GM19395 (cell line): Measurements from ENCODE around the gene KCNN3.
A peak's percentile ranks its signal among the peaks of the same experiment; 100 is the strongest.
"Not testable (repeated sequence)": the region's sequence is repeated elsewhere in the genome, so short reads cannot be mapped to it uniquely, and the experiment has no call there.

ENCODE experiments used
- ATAC-seq: cut with Tn5 transposase; IDR thresholded peaks from one replicate; pipeline ENCODE4 v1.9.1; 2021; ENCODE audit warnings: mild to moderate bottlenecking, moderate library complexity; ENCODE audit not compliant: unreplicated experiment

Gene KCNN3

DNA sequence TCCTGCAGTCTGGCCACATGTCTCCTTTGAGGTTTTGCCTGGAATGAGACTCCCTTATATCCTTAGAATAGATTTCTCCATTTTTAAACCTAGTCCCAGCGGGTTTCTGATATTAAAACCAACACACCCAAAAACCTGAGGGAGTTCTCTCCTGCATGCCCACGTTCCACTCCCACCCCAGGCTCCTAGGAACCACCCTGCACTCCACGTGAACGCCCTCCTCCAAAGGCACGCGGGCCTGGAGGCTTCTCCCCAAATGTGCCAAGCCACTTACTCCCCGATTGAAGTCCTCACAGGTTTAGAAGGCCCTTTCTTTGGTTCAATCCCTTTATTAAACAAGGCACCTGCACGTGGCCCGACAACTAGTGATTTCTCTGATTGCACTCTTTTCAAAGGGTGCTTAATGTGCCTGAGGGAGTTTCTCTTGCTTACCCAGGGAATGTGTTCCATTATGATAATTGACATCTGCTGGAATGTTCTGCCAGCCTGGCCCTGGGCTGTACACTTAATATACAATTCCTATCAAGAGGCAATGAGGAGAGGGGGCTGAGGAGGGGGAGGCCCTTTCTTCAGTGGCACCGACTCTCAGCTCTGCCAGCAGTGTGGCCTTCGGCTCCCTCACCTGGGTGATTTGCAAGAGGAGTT is 157.8 kb downstream of the KCNN3 start:
- ATAC-seq: no peak

DNA sequence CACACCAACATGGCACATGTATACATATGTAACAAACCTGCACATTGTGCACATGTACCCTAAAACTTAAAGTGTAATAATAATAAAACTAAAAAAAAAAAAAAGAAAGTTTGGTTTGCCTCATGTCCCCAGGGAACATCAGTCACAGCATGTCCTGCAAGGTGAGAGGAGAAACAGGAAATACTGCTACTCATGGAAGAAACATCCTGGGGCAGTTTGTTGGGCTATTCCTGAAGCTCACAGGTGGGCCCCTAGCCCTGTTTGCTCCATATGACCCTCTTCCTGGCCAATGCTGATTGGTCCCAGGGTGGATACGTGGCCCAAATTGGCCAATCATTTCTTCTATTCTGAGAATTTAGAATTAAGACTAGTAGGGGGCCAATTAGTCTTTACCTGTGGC is 158.7 kb downstream of the KCNN3 start:
- no peak for ATAC-seq

DNA sequence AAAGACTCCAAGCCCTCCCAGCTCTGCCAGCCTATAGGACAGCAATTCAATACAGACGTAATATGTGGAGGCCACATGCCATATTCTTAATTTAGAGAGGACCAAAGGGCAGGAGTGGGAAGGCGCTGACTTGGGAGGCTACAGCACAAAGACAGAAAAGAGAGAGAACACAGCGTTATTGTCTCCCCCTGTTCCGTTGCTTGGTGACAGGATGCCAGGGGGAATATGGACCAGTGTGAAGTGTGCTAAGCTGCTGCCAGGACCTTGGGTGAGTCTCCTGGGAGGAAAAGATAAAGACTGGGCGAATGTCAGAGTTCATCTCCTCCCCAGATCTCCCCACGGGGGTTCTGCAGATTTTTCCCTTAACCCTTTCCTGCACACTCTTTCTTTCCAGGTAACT is 160.0 kb downstream of the KCNN3 start:
- no peak for ATAC-seq

DNA sequence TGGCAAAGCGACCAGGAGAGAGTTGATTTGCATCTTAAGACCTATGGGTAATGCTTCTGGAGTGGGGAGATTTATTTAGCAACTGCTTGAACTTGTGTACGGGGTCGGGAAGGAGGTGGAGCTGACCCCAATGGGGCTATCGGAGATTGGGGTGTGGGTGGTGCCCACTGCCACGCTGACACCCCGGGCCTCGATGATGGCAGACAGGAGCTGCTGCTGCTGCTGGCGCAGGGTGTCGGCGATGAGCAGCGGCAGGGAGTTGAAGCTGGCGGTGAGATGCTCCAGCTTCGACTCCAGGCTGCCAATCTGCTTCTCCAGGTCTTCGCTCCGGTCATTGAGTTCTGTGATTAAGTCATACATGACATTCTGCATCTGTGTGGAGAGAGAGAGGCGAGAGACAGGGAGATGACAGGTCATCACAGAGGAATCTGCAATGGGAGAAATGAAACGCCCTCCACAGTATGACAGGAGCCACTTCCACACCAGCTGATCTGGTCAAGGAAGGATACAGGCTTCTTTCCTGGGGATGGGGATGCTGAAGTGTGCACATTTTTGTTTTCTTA is 162.1 kb downstream of the KCNN3 start:
- ATAC-seq: no peak

DNA sequence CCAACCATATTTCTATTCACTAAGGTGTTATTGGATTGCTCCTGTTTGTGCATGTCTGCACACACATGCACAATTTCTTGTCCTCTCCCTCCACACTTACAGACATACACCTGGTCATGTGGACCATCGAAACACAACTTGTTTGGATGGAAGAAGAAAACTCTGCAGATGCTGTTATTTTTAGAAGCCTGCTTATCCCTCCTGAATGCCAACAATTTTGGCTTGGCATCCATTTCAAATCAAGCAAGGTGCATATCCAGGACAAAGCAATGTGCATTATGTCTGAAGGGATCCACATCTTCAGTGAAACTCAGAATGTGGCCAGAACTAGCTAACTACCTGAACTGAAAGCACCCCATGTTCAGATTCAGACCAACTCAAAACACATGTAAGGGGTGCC is 163.2 kb downstream of the KCNN3 start:
- no peak for ATAC-seq

DNA sequence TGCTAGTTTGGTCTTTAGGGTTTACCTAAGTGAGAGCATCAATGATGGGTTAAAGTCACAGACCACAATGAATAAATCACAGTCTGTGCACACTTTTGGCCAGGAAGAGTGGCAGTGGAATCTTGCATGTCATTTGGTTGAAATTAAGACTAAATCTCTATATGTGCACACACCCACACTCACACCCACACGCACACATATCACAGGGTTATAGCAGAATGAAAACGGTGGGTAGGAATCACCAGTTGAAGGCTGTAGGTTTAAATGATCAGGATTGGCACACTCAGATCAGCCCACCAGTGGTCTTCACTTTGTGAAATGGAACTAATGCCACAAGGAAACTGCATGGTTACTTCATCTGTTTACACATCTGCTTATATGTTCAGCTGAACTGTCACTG is 164.5 kb downstream of the KCNN3 start:
- no peak for ATAC-seq

DNA sequence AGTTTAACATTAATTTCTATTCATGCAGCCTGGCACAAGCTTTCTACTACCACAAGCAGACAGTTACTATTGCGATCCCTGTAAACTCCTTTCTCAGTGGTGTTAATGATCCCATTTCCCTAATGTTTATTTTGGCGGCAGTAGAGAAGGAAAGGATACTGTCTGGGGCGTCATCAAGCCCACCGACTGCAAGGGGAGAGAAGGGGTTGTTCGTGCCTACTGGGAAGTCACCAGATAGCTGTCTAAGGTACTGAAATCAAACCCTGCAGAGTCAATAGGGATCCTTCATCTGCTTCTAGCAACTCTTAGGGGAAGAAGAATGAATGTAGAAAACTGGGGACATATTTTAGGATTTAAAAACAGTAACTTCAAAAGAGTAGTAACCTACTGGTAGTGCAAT is 166.9 kb downstream of the KCNN3 start:
- no peak for ATAC-seq

DNA sequence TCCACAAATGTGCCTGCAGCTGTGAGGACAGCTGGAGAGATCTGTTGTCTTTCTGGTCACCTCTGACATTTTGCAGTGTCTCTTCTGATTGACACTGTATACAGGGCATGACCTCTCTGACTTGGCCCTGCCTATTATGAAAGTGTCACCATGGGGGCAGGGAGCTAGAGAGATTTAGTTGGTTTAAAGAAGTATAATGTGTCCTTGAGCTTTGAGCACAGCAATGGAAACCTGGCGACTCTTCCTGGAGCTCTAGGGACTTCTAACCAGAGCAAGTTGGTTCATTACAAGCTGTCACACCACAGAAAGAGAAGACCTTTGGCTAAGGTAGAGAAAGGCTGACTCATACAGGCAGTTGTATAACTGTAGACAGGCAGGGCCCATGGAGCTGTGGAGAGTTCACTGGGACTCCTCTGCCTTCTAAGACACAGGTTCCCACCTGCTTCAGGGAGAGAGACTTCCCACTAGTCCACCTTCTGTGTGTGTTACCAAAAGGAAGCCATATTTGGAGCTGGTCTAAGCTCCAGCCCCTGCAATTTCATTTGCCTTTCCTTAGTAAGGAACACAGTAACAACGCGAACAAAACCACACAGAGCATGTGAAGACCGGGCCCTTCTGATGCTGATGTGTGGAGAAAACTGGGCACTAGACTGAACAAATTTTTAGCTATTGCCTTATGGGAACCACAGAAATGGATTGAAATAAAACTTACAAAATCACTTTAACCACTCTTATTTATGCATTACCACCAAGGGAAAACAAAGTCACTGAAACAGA is 171.6 kb downstream of the KCNN3 start:
- ATAC-seq: peak; percentile 52

DNA sequence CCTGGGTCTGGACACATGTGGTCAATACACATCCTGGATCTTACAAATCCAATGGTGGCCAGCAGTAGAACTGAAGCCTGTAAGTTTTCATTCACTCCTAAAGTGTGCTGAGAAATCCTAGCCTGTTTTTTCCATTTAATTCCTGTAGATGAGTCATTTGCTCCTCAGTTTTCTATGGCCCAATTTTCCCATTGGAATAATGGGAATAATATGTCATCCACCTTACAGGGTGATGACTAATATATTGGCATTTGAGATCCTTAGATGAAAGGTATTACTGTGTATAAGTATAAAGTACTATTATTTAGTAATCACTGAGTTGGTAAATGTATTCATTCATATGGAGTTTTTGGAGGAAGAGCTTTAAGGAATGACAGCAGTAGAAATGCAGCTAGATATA is 172.4 kb downstream of the KCNN3 start:
- ATAC-seq: no peak

DNA sequence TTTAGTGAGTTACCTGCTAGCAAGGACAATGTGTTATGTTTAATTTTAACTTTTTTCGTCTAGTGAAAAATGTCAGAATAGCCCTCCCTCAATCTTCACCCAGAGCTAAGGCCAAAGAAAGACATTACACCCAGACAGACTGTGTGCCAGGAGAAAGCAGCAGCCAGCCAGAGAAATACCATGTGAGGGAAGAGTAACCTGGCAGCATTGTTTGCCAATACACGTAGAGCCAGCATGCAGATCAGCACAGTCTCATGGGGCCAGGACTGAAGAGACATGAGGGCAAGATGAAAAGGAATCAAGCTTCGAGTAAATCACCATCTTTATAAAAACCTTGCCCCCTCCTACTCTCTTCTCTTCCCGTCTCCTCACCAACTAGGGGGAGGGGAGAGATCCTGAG is 173.6 kb downstream of the KCNN3 start:
- no peak for ATAC-seq

DNA sequence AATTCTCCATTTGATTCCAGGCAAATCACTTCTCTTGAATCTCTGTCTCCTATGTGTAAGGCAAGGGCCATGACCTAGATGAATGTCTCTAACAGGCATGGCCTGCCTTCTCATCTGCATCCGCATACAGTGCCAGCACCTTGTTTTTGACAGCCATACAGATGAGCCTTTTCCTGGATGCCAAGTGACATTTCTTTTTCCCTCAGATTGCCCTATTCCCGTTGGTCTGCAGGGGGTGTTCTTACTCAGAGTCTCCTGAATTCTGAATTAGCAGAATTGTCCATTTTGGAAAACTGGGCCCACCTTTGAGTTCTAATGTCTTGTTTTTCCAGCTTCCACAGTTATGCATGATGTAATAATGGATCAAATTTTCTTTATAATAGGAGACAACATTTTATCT is 174.1 kb downstream of the KCNN3 start:
- no peak for ATAC-seq

DNA sequence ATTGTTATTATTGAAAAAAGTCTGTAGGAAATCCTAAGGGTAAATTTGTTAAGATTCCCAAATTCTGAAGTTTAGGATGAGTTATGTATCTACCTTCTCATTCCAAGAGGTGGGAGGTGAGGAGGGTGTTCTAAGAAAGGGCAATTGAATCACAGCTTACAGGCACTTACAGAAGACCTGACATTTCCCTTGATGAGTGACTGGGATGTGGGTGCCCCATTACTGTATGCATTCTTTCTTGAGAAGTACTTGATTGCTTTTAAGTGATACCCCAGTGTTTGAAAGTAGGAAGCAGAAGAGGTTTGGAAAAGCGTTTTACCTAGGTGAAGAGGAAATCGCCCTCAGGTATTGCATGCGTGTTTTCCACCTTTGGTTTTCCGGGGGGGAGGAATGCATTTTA is 175.1 kb downstream of the KCNN3 start:
- no peak for ATAC-seq

DNA sequence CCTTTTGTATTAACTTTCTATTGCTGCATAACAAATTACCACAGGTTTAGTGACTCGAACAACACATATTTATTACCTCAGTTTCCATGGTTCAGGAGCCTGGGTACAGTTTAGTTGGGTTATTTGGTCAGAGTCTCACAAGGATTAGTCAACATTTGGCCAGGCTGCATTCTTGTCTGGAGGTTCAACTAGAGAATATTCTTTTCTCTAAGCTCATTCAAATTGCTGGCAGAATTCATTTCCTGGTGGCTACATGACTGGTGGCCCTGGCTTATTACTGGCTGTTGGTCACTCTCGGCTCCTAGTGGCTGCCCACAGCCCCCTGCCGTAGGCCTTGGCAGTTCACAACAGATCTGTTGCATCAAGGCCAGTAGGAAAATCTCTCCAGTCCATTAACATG is 181.0 kb downstream of the KCNN3 start:
- ATAC-seq: no peak

DNA sequence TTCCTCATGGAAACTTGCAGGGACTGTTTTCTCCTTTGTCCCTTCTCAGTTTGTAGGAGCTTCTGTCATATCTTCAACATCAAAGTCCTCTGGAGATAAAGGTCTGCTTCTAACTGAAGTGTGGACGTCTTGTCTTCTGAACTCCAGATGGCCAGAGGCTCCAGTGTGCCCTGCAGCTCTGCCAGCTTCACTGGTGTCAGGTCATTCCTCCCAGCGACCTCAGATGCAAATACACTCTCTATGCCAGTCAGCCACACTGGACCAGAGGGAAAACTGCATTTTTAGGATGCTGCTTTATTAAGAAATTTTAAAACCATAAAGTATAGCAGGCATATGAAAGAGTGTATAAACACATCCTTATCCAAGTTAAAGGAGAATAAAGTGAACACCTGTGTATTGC is 183.6 kb downstream of the KCNN3 start:
- no peak for ATAC-seq

DNA sequence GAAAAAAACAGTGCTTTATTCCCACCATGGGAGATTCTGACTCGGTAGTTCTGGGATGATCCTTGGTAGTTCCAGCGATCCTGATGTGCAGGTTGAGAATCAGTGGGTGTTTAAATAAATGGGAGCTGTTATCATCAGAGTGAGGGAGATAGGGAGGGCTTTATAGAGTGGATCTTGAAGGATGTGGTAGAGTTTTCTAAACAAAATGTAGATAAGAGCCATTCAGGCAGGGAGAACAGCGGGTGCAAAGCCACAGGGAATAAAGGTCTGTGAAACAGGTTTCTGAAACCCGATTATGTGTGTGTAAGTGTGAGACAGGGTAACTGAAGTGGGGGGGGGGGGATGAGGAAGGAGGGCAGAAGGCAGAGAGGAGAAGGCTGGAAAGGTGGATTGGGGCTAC is 186.3 kb downstream of the KCNN3 start:
- no peak for ATAC-seq

DNA sequence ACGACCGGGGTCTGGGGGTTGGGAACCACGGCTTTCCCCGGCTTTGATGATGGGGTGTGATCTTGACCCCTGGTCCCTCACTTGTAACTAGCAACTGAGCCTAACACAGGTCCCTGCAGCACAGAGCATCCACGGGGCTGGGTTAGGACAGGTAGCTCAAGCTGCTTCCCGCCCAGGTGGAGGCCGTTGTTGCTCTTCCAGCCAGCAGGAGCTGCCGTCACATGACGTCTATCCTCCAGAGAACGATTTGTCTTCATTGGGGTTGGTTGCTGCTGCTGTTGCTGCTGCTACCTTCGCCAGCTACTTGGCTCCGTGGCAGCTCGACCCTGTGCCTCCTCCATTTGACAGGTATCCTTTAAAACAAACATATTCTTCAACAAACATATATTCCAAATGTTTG is 187.8 kb downstream of the KCNN3 start:
- ATAC-seq: no peak

DNA sequence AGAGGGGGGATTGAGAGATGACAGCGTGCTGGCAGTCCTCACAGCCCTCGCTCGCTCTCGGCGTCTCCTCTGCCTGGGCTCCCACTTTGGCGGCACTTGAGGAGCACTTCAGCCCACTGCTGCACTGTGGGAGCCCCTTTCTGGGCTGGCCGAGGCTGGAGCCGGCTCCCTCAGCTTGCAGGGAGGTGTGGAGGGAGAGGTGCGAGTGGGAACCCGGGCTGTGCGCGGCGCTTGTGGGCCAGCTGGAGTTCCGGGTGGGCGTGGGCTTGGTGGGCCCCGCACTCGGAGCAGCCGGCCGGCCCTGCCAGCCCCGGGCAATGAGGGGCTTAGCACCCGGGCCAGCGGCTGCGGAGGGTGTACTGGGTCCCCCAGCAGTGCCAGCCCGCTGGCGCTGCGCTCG is 192.2 kb downstream of the KCNN3 start:
- ATAC-seq: not testable (repeated sequence)

DNA sequence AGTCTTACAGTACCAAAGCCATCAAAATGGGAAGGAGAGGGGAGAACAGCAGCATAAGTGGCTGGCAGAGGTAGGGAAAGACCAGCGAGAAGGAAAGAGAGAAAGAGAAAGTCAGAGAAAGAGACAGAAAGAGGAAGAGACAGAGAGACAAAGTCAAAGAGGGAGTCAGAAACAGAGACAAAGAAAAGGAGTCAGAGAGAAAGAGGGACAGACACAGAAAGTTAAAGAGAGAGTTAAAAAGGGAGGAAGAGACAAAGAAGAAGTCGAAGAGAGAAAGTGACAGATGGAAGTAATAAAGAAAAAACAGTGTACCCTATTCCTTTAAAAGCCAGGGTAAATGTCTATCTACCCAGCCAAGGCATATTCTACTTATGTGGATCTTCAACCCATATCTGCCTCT is 193.2 kb downstream of the KCNN3 start:
- not testable (repeated sequence) for ATAC-seq

DNA sequence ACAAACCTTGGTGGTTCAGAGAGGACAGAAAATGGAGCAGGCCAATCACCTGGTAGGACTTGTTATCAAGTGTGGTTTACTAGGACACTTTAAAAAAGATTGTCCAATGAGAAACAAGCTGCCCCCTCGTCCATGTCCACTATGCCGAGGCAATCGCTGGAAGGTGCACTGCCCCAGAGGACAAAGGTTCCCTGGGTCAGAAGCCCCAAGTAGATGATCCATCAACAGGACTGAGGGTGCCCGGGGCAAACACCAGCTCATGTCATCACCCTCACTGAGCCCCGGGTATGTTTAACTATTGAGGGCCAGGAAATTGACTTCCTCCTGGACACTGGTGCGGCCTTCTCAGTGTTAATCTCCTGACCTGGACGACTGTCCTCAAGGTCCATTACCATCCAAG is 195.6 kb downstream of the KCNN3 start:
- ATAC-seq: not testable (repeated sequence)

DNA sequence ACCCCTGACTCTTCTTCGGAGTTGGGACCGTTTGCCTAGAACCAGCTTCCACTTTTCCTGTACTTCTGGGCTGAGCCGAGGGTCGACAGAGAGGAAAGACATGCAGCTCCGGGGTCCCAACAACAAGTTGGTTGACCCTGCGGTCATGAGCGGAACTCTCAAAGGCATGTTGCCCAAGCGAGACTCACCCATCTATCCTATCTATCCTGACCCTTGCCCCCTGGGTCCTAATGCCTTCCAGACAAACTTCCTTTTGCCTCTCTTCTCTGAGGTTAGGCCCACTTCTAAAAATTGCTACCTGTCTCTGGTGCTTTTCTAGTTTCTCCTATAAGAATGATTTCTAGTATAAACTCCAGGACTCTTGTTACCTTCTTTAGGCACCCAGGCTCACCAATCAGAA is 197.8 kb downstream of the KCNN3 start:
- not testable (repeated sequence) for ATAC-seq

DNA sequence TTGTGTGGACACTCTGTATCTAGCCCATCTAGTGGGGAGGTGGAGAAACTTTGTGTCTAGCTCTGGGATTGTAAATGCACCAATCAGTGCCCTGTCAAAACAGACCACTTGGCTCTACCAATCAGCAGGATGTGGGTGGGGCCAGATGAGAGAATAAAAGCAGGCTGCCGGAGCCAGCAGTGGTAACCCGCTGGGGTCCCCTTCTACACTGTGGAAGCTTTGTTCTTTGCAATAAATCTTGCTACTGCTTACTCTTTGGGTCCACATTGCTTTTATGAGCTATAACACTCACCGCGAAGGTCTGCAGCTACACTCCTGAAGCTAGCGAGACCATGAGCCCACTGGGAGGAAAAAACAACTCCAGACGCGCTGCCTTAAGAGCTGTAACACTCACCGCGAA is 198.7 kb downstream of the KCNN3 start:
- not testable (repeated sequence) for ATAC-seq
